Keratinocyte (primary cell): Measurements from ENCODE around the gene FOXK1.

ENCODE experiments used
- EZH2 ChIP-seq: IDR thresholded peaks from one replicate; pipeline ENCODE4 v1.6.1; 2012; ENCODE audit warnings: inconsistent platforms, mild to moderate bottlenecking, low read length, moderate library complexity
- TF ChIP-seq, protein P1 (sequence below), 3 experiments: IDR thresholded peaks in 1 of 3; conservative IDR thresholded peaks in 1 of 3; optimal IDR thresholded peaks in 1 of 3; 2 replicates in 2 of 3; 3 replicates in 1 of 3; pipeline versions ENCODE3 to v1.5.1; 2011; ENCODE audit warnings: low read length in 3 of 3, mild to moderate bottlenecking in 3 of 3, moderate library complexity in 2 of 3, control low read depth in 1 of 3, inconsistent platforms in 1 of 3; ENCODE audit not compliant: insufficient read depth in 2 of 3; ENCODE audit errors: extremely low read depth in 1 of 3

DNA sequence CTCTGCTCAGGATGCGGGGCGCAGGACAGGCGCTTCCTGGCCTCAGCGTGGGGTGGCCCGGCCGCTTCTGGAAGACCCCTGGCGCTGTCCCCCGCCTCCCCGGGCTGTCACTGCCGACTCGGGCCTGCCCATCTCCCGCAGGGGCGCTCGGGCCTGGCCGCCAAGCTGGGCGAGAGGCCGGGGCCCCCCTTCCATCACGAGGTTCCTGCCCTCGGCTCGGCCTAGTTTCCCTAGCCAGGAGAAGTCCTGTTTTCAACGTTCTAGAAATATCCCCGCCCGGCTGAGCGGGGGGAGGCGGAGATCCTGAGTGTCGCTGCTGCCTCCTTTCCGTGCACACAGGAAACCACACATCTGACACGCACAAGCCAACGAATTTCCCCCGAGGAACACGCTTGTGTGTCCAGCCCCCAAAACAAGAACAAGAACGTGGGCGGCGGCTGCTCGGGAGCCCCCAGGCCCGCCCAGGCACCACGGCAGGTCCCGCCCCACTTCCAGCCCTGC is 127.0 kb downstream of the FOXK1 start:
- TF ChIP-seq, protein P1, sequence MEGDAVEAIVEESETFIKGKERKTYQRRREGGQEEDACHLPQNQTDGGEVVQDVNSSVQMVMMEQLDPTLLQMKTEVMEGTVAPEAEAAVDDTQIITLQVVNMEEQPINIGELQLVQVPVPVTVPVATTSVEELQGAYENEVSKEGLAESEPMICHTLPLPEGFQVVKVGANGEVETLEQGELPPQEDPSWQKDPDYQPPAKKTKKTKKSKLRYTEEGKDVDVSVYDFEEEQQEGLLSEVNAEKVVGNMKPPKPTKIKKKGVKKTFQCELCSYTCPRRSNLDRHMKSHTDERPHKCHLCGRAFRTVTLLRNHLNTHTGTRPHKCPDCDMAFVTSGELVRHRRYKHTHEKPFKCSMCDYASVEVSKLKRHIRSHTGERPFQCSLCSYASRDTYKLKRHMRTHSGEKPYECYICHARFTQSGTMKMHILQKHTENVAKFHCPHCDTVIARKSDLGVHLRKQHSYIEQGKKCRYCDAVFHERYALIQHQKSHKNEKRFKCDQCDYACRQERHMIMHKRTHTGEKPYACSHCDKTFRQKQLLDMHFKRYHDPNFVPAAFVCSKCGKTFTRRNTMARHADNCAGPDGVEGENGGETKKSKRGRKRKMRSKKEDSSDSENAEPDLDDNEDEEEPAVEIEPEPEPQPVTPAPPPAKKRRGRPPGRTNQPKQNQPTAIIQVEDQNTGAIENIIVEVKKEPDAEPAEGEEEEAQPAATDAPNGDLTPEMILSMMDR (optimal IDR thresholded peaks at IDR 0.05 in 1 of 3, IDR thresholded peaks at IDR 0.05 in 1 of 3, conservative IDR thresholded peaks at IDR 0.05 in 1 of 3; ENCODE audit: extremely low read depth in 1 of 3, insufficient read depth in 2 of 3, low read length in 3 of 3): no peak
- no peak for TF ChIP-seq EZH2
